SK-N-SH (cell line): ENCODE results near the gene TRIM44. TPM values are rescaled to one million over a fixed set of nuclear protein-coding genes. Genes with fewer than 3 reads are reported as not detected.

Experiments
- CTCF ChIA-PET: fragments of 300-600, 350-600 bp; formaldehyde crosslinking; extraction: SDS; loops from one replicate; lab custom pipeline; 2021; lab: Yijun Ruan, JAX
- POLR2A ChIA-PET: fragments of 350-600 bp; sonication (Branson Sonifier 250); formaldehyde crosslinking; extraction: SDS; loops from one replicate; lab custom pipeline; 2020; ENCODE audit warnings: antibody characterized with exemption, inconsistent platforms; lab: Yijun Ruan, JAX
- DNase-seq: peaks from one replicate; pipeline ENCODE4 v3.0.0; 2012
- H2AFZ ChIP-seq: fragments of 200-600 bp; sonication (generic); 2 replicates; pipeline ENCODE4 v1.8.1; 2016; ENCODE audit warnings: antibody characterized with exemption, mild to moderate bottlenecking, low read depth
- H3F3A ChIP-seq: fragments of 200-600 bp; sonication (generic); replicated peaks from 2 replicates; pipeline ENCODE3; 2016; ENCODE audit warnings: antibody characterized with exemption, mild to moderate bottlenecking; ENCODE audit not compliant: insufficient read depth
- H3K27ac ChIP-seq, 2 experiments: fragments of 200-500 bp in 1 of 2; fragments of 200-600 bp in 1 of 2; sonication (Bioruptor generic) in 1 of 2; sonication (generic), shearing (Covaris generic) in 1 of 2; 2 replicates each; pipeline versions ENCODE4 v1.5.1 to v1.6.1; 2014 to 2016; ENCODE audit warnings: low read depth in 2 of 2, inconsistent platforms in 1 of 2, low read length in 1 of 2, mild to moderate bottlenecking in 1 of 2, mixed read lengths in 1 of 2
- H3K27me3 ChIP-seq: fragments of 200-600 bp; sonication (generic), shearing (Covaris generic); 2 replicates; pipeline ENCODE4 v1.6.1; 2016; ENCODE audit warnings: mixed run types; ENCODE audit not compliant: insufficient read depth
- H3K36me3 ChIP-seq, 2 experiments: fragments of 200-500 bp in 1 of 2; fragments of 200-600 bp in 1 of 2; sonication (Bioruptor generic) in 1 of 2; sonication (generic) in 1 of 2; replicated peaks in 1 of 2; 2 replicates each; pipeline versions ENCODE3 to v1.5.1; 2014 to 2016; ENCODE audit warnings: low read length in 1 of 2, mild to moderate bottlenecking in 1 of 2; ENCODE audit not compliant: insufficient read depth in 2 of 2, control insufficient read depth in 1 of 2
- H3K4me1 ChIP-seq, 2 experiments: fragments of 200-500 bp in 1 of 2; fragments of 200-600 bp in 1 of 2; sonication (Bioruptor generic) in 1 of 2; sonication (generic), shearing (Covaris generic) in 1 of 2; 2 replicates each; pipeline versions ENCODE4 v1.5.1 to v1.6.1; 2014 to 2016; ENCODE audit warnings: low read depth in 1 of 2, low read length in 1 of 2, mixed run types in 1 of 2; ENCODE audit not compliant: insufficient read depth in 2 of 2, control insufficient read depth in 1 of 2
- H3K4me2 ChIP-seq: fragments of 200-600 bp; sonication (generic), shearing (Covaris generic); 2 replicates; pipeline ENCODE4 v1.6.1; 2017; ENCODE audit warnings: mixed run types
- H3K4me3 ChIP-seq, 2 experiments: fragments of 200-500 bp in 1 of 2; fragments of 200-600 bp in 1 of 2; sonication (Bioruptor generic) in 1 of 2; sonication (generic), shearing (Covaris generic) in 1 of 2; 2 replicates each; pipeline versions ENCODE4 v1.5.1 to v1.8.1; 2014 to 2016; ENCODE audit warnings: low read depth in 2 of 2, inconsistent platforms in 1 of 2, low read length in 1 of 2, mild to moderate bottlenecking in 1 of 2, mixed read lengths in 1 of 2, moderate library complexity in 1 of 2
- H3K79me2 ChIP-seq: fragments of 200-600 bp; sonication (generic); 2 replicates; pipeline ENCODE4 v1.8.1; 2017; ENCODE audit warnings: mild to moderate bottlenecking; ENCODE audit not compliant: insufficient read depth
- H3K9ac ChIP-seq: fragments of 200-600 bp; sonication (generic); 2 replicates; pipeline ENCODE4 v1.6.1; 2017; ENCODE audit warnings: mixed run types
- H3K9me2 ChIP-seq: fragments of 200-600 bp; sonication (generic); 2 replicates; pipeline ENCODE4 v1.6.1; 2017; ENCODE audit warnings: mixed run types
- H3K9me3 ChIP-seq: fragments of 200-600 bp; sonication (generic); 2 replicates; pipeline ENCODE4 v1.6.1; 2017; ENCODE audit warnings: mixed run types, mild to moderate bottlenecking, moderate library complexity
- H4K20me1 ChIP-seq: fragments of 200-600 bp; sonication (generic); 2 replicates; pipeline ENCODE4 v1.6.1; 2017; ENCODE audit warnings: mild to moderate bottlenecking, mixed run types; ENCODE audit not compliant: insufficient read depth
- CHD2 ChIP-seq: fragments of 150-350 bp; IDR thresholded peaks from 2 replicates; pipeline ENCODE4 v1.6.1; 2018; ENCODE audit warnings: low read length; ENCODE audit not compliant: partially characterized antibody
- ELF1 ChIP-seq: IDR thresholded peaks from 2 replicates; pipeline ENCODE4 v1.4.0; 2012
- FOXJ3 ChIP-seq: sonication (generic); formaldehyde crosslinking; IDR thresholded peaks from 2 replicates; pipeline ENCODE4 v1.5.1; 2020; ENCODE audit warnings: mild to moderate bottlenecking, missing genetic modification reagents
- GATA2 ChIP-seq: sonication (generic); formaldehyde crosslinking; IDR thresholded peaks from 2 replicates; pipeline ENCODE4 v1.5.0; 2020; ENCODE audit warnings: mild to moderate bottlenecking, missing genetic modification reagents
- JUND ChIP-seq: IDR thresholded peaks from 2 replicates; pipeline ENCODE4 v1.4.0; 2012
- MXI1 ChIP-seq: IDR thresholded peaks from 2 replicates; pipeline ENCODE4 v1.6.1; 2012; ENCODE audit warnings: mild to moderate bottlenecking, low read depth, low read length, improper control_type of control experiment
- NRF1 ChIP-seq: IDR thresholded peaks from 2 replicates; pipeline ENCODE4 v1.6.1; 2012; ENCODE audit warnings: low read depth, mild to moderate bottlenecking, low read length
- POLR2AphosphoS5 ChIP-seq: IDR thresholded peaks from 2 replicates; pipeline ENCODE4 v1.6.1; 2012; ENCODE audit warnings: low read depth, low read length
- RCOR1 ChIP-seq: fragments of 150-350 bp; IDR thresholded peaks from 2 replicates; pipeline ENCODE4 v1.6.1; 2017; ENCODE audit warnings: antibody characterized with exemption, low read length
- REST ChIP-seq: IDR thresholded peaks from 2 replicates; pipeline ENCODE4 v1.6.1; 2012; ENCODE audit warnings: mild to moderate bottlenecking, low read depth, low read length, moderate library complexity
- TCF12 ChIP-seq: IDR thresholded peaks from 2 replicates; pipeline ENCODE4 v1.4.0; 2012
- YY1 ChIP-seq: IDR thresholded peaks from 2 replicates; pipeline ENCODE4 v1.4.0; 2012; ENCODE audit warnings: low read depth, mild to moderate bottlenecking
- ZBTB33 ChIP-seq: IDR thresholded peaks from 2 replicates; pipeline ENCODE4 v1.4.0; 2012; ENCODE audit warnings: low read depth, borderline replicate concordance
- WGBS: methylation state at CpG from one replicate; pipeline ENCODE4 v1.1.6; 2017; ENCODE audit warnings: low lambda C conversion rate; 5-methylcytosine and 5-hydroxymethylcytosine counted together
- polyA plus RNA-seq, 3 experiments: library from polyadenylated mRNA; depleted of rRNA; stranded (reverse); fragments of >200 nt; gene quantifications; 2 replicates each; pipeline ENCODE4 v1.2.3, GENCODE V29; 2012
- TF ChIP-seq, protein P1 (sequence below): fragments of 150-350 bp; IDR thresholded peaks from 2 replicates; pipeline ENCODE4 v1.6.1; 2017; ENCODE audit warnings: antibody characterized with exemption, low read length, low read depth, borderline replicate concordance

The TRIM44 gene
- polyA plus RNA-seq, 1 of the 3 experiments (the other 2 are of a cell fraction): 34.1 TPM

- ChIA-PET POLR2A (no interaction called here), CTCF (interaction anchor here (0.8 to 3.8 kb wide), 8 partner anchors 9 to 872 kb away, joined by 3 to 34 read pairs (median 4); no protein-coding TSS in a partner anchor)
- Histone ChIP-seq H3K4me2 (peak overlapping the region; percentile 90), H2AFZ (no peak overlapping the region), H3K4me3 (peak overlapping the region; percentile 71; a peak in 2 of 4 replicates), H3K9me2 (no peaks in the 10 kb centered on the region), H3K79me2 (peaks cover 40% of the 10 kb centered on the region), H4K20me1 (no peaks in the 10 kb centered on the region), H3F3A (peaks cover 61% of the 10 kb centered on the region), H3K4me1 (peaks cover 31 to 67% of the 10 kb centered on the region in 2 experiments; a peak in 3 of 4 replicates), H3K36me3 (peaks cover 2 to 8% of the 10 kb centered on the region in 2 experiments), H3K9ac (peak overlapping the region; percentile 81; the same call in 1 of the 2 replicates), H3K27ac (peak overlapping the region; percentile 78 to 94; a peak in 3 of 4 replicates), H3K27me3 (no peaks in the 10 kb centered on the region), H3K9me3 (no peaks in the 10 kb centered on the region)
- 48% methylated on average over 2 of the region's 2 CpGs for WGBS
- no peak for TF ChIP-seq CHD2
- no peak for TF ChIP-seq NRF1
- no peak for TF ChIP-seq MXI1
- no peak for TF ChIP-seq POLR2AphosphoS5
- TF ChIP-seq RCOR1: no peak
- TF ChIP-seq, protein P1, sequence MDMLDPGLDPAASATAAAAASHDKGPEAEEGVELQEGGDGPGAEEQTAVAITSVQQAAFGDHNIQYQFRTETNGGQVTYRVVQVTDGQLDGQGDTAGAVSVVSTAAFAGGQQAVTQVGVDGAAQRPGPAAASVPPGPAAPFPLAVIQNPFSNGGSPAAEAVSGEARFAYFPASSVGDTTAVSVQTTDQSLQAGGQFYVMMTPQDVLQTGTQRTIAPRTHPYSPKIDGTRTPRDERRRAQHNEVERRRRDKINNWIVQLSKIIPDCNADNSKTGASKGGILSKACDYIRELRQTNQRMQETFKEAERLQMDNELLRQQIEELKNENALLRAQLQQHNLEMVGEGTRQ: no peak
- TF ChIP-seq FOXJ3: no peak
- TF ChIP-seq REST: no peak
- TF ChIP-seq GATA2 (CRISPR knock-in tag): no peak
- no peak for TF ChIP-seq YY1
- DNase-seq: no peak
Measured at GRCh38 chr11:35620795-35621194, 41.8 kb upstream of the TRIM44 start.

DNA sequence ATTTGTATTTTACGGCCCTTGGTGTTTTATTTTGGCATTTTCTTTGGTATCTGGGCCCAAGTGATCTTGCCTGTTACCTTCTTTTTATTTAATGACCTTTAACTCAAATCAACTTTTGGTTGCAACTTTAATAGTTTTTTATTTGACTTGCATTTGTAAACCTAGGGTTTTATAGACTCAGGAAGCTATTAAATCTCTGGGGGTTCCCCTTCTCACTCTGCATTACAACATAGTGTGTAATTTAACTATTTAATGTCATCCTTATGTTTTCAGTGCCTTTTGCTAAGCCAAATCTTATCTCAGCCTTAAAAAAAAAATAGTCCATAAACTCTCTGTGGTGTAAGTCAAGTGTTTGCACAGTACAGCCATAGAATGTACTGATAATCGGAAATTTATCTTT is 41.0 kb upstream of the TRIM44 start:
- CTCF ChIA-PET: interaction anchor here (0.8 to 1.0 kb wide), 2 partner anchors 28 to 644 kb away, joined by 3 to 4 read pairs; no protein-coding TSS in a partner anchor
- Histone ChIP-seq H3K4me3 (peak overlapping the region; percentile 14 to 71; a peak in 2 of 4 replicates), H3K9me3 (no peaks in the 10 kb centered on the region), H3K4me1 (peaks cover 31 to 60% of the 10 kb centered on the region in 2 experiments; a peak in 3 of 4 replicates), H3K79me2 (peaks cover 40% of the 10 kb centered on the region), H3K9me2 (no peaks in the 10 kb centered on the region), H3K27me3 (no peaks in the 10 kb centered on the region), H3K27ac (peak overlapping the region; percentile 78 to 94; a peak in 3 of 4 replicates), H2AFZ (no peak overlapping the region), H4K20me1 (no peaks in the 10 kb centered on the region), H3F3A (peaks cover 57% of the 10 kb centered on the region), H3K9ac (peak overlapping the region; percentile 81; the same call in 1 of the 2 replicates), H3K4me2 (peak overlapping the region; percentile 90), H3K36me3 (peaks cover 2 to 8% of the 10 kb centered on the region in 2 experiments)
- POLR2A ChIA-PET: no interaction called here
- TF ChIP-seq CHD2 (no peak), ZBTB33 (no peak), NRF1 (no peak), JUND (no peak), TCF12 (no peak), ELF1 (no peak)
- WGBS: 84% methylated on average over 2 of the region's 2 CpGs
- DNase-seq: no peak
